Spleen (tissue), 11 donors: Measurements from ENCODE around the gene CCDC54. TPM values are rescaled to one million over a fixed set of nuclear protein-coding genes. Genes with fewer than 3 reads are reported as not detected.

Source experiments
- DNase-seq: peaks from one replicate; pipeline ENCODE4 v3.0.0-alpha.2; 2020
- H3K27ac ChIP-seq, 8 donors: fragments of 200-600 bp; sonication (generic) in 7 of 8; 1 replicate in 4 of 8; 2 replicates in 4 of 8; pipeline versions ENCODE4 v1.5.0 to v1.8.0; 2016 to 2021; ENCODE audit warnings: inconsistent platforms in 4 of 8, mild to moderate bottlenecking in 4 of 8, moderate library complexity in 1 of 8
- H3K27me3 ChIP-seq, 7 donors: fragments of 200-600 bp; sonication (generic) in 6 of 7; replicated peaks in 1 of 7; 1 replicate in 4 of 7; 2 replicates in 3 of 7; pipeline versions ENCODE4 v1.5.0 to v1.8.0; 2016 to 2021; ENCODE audit warnings: inconsistent platforms in 3 of 7, mild to moderate bottlenecking in 1 of 7
- H3K36me3 ChIP-seq, 6 donors: fragments of 200-600 bp; sonication (generic) in 5 of 6; 1 replicate in 4 of 6; 2 replicates in 2 of 6; pipeline versions ENCODE4 v1.5.0 to v1.8.0; 2016 to 2021; ENCODE audit warnings: inconsistent platforms in 2 of 6
- H3K4me1 ChIP-seq, 6 donors: fragments of 200-600 bp; sonication (generic) in 5 of 6; 1 replicate in 3 of 6; 2 replicates in 3 of 6; pipeline versions ENCODE4 v1.5.0 to v1.8.0; 2016 to 2021; ENCODE audit warnings: inconsistent platforms in 3 of 6
- H3K4me3 ChIP-seq, 8 donors: fragments of 200-600 bp; sonication (generic) in 7 of 8; 1 replicate in 4 of 8; 2 replicates in 4 of 8; pipeline versions ENCODE4 v1.5.0 to v1.8.0; 2016 to 2021; ENCODE audit warnings: inconsistent platforms in 4 of 8, mild to moderate bottlenecking in 4 of 8, moderate library complexity in 2 of 8
- H3K9me3 ChIP-seq, 8 donors: fragments of 200-600 bp; sonication (generic) in 7 of 8; 1 replicate in 4 of 8; 2 replicates in 4 of 8; pipeline versions ENCODE4 v1.5.0 to v1.8.0; 2016 to 2021; ENCODE audit warnings: inconsistent platforms in 4 of 8
- POLR2A ChIP-seq, 3 donors: fragments of 450-650 bp; IDR thresholded peaks; one replicate each; pipeline ENCODE4 v1.5.1; 2017; ENCODE audit warnings: antibody characterized with exemption in 3 of 3, mild to moderate bottlenecking in 1 of 3
- POLR2AphosphoS5 ChIP-seq, 3 donors: sonication (generic); formaldehyde crosslinking; IDR thresholded peaks; one replicate each; pipeline ENCODE4 v1.5.1; 2017; ENCODE audit warnings: antibody characterized with exemption in 3 of 3
- WGBS, 5 donors: extraction: QIAGEN DNeasy Blood & Tissue Kit in 3 of 5; methylation state at CpG; one replicate each; pipeline versions ENCODE4 v1.1.5 to v1.1.7; 2013 to 2018; 5-methylcytosine and 5-hydroxymethylcytosine counted together
- intact Hi-C: fragments of 100-400 bp; cut with DNase I; formaldehyde crosslinking; loops from one replicate; pipeline ENCODE4 v1.15.0; 2023; ENCODE audit warnings: low total_unique reads
- polyA plus RNA-seq, 3 donors: library from polyadenylated mRNA; stranded (reverse); fragments of 200-250 nt; gene quantifications; one replicate each; pipeline ENCODE4 v1.2.1, GENCODE V29; 2013
- total RNA-seq, 7 donors: library from RNA; depleted of rRNA in 3 of 7; stranded (reverse); fragments of >200 nt in 3 of 7; fragmentation: NEBNext Ultra II Directional in 4 of 7; extraction: Animal tissue kit (Norgen Biotek cat#: 25700) in 4 of 7; gene quantifications; one replicate each; pipeline versions ENCODE4 v1.1.0 to v1.2.1, GENCODE V29; 2016 to 2021
- TF ChIP-seq, protein P1 (sequence below), 11 experiments: fragments of 200-600 bp in 7 of 11; fragments of 450-650 bp in 4 of 11; sonication (generic) in 4 of 11; IDR thresholded peaks in 8 of 11; conservative IDR thresholded peaks in 3 of 11; 1 replicate in 7 of 11; 2 replicates in 4 of 11; pipeline versions ENCODE4 v1.4.0 to v1.8.0; 2016 to 2021; ENCODE audit warnings: antibody characterized with exemption in 11 of 11, inconsistent platforms in 4 of 11, mild to moderate bottlenecking in 1 of 11
- donor health status: healthy with polysubstance abuse.
- donor health status: DM: no; HTN: no; CAD: no; lungs with moderate emphysema.
- donor health status: DM: no; HTN: no; CAD: no.
- donor health status: Bipolar disorder and iron deficiency.
- donor health status: healthy.
- donor health status: DM: no; HTN: no; CAD: no.
- donor health status: DM: yes; HTN: yes; CAD: no.

CCDC54 gene
- total and polyA plus RNA-seq, 10 donors: not detected

- H3K27me3 ChIP-seq: no peaks in the 10 kb centered on the region
- H3K27ac ChIP-seq: no peak overlapping the region
- no peak overlapping the region for H3K4me3 ChIP-seq
- no peak for DNase-seq
- H3K36me3 ChIP-seq: no peaks in the 10 kb centered on the region
- no peaks in the 10 kb centered on the region for H3K9me3 ChIP-seq
- TF ChIP-seq POLR2AphosphoS5 (IDR thresholded peaks at IDR 0.05) (no peak), POLR2A (IDR thresholded peaks at IDR 0.05) (no peak)
- TF ChIP-seq, protein P1, sequence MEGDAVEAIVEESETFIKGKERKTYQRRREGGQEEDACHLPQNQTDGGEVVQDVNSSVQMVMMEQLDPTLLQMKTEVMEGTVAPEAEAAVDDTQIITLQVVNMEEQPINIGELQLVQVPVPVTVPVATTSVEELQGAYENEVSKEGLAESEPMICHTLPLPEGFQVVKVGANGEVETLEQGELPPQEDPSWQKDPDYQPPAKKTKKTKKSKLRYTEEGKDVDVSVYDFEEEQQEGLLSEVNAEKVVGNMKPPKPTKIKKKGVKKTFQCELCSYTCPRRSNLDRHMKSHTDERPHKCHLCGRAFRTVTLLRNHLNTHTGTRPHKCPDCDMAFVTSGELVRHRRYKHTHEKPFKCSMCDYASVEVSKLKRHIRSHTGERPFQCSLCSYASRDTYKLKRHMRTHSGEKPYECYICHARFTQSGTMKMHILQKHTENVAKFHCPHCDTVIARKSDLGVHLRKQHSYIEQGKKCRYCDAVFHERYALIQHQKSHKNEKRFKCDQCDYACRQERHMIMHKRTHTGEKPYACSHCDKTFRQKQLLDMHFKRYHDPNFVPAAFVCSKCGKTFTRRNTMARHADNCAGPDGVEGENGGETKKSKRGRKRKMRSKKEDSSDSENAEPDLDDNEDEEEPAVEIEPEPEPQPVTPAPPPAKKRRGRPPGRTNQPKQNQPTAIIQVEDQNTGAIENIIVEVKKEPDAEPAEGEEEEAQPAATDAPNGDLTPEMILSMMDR (IDR thresholded peaks at IDR 0.05 in 8 of 11, conservative IDR thresholded peaks at IDR 0.05 in 3 of 11): no peak
- H3K4me1 ChIP-seq: no peaks in the 10 kb centered on the region
- intact Hi-C loops: no loop called here
- 81 to 100% (median 89%) methylated on average over 1 of the region's 1 CpG for WGBS, 5 donors
These were observed 24.1 kb downstream of the CCDC54 start for GRCh38 chr3:107401301-107401700.

DNA sequence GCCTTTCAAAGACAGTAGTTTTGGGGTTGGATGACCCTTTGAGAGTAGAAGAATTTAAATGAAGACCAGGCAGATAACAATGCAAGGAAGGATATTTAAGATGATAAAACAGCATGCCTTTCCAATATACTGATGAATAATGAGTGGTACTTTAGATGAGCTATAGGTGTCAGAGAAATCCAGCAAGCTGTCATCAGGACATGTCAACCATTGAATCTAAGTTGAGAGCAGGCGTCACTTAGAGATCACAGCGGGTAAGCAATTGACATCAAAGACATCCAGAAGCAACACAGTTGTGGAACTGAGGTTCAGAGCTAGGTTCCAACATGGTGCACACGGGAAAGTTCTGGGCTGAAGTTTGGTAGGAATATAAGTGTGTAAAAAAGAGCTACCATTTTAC lies 25.0 kb downstream of the CCDC54 start:
- no peaks in the 10 kb centered on the region for H3K27me3 ChIP-seq
- 90 to 96% (median 92%) methylated on average over 3 of the region's 3 CpGs for WGBS, 5 donors
- no peaks in the 10 kb centered on the region for H3K4me1 ChIP-seq
- TF ChIP-seq, protein P1 (IDR thresholded peaks at IDR 0.05 in 8 of 11, conservative IDR thresholded peaks at IDR 0.05 in 3 of 11): no peak
- TF ChIP-seq POLR2A (IDR thresholded peaks at IDR 0.05): no peak
- no peak for TF ChIP-seq POLR2AphosphoS5 (IDR thresholded peaks at IDR 0.05)
- no peak overlapping the region for H3K27ac ChIP-seq
- no peaks in the 10 kb centered on the region for H3K9me3 ChIP-seq
- no peaks in the 10 kb centered on the region for H3K36me3 ChIP-seq
- intact Hi-C loops: no loop called here
- H3K4me3 ChIP-seq: no peak overlapping the region
- DNase-seq: no peak

DNA sequence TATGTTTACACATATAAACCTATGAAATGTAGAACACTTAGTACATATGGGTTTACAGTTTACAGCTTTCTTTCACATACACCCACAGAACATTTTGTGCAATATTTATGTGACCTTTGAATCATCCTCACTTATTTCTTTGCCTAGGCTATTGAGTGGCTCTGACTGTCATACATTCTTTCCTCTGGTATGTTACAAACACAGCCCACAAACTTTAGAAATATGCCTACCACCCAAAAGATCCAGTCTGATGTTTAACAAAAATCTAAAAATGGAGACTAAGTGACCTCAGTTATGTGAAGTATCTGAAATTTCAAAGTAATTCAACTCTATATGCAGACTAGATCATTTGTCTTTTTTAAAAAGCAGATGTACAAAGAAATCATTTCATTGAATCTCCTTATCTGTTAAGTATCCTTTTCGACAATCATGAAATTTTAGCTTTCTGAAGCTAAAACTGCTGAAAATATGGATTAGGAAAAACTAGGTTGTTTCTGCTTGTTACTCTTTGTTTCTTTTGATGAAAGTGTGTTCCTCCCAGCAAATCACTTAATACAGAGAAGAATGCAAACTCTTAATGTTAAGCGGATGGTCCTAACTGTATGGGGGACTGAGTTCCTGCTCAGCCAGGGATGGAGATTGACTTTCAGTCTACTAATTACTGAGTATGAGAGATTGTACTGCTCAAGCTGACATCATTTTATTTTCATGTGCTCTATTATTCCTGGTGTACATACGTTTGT lies 27.7 kb downstream of the CCDC54 start:
- no peak for DNase-seq
- Histone ChIP-seq H3K4me3 (no peak overlapping the region), H3K4me1 (no peaks in the 10 kb centered on the region), H3K36me3 (no peaks in the 10 kb centered on the region), H3K27ac (no peak overlapping the region), H3K9me3 (peaks cover 0 to 18% (median 14%) of the 10 kb centered on the region in 8 donors), H3K27me3 (no peaks in the 10 kb centered on the region)
- 82 to 88% (median 85%) methylated on average over 3 of the region's 3 CpGs for WGBS, 5 donors
- TF ChIP-seq POLR2A (IDR thresholded peaks at IDR 0.05): no peak
- TF ChIP-seq, protein P1 (IDR thresholded peaks at IDR 0.05 in 8 of 11, conservative IDR thresholded peaks at IDR 0.05 in 3 of 11): no peak
- no peak for TF ChIP-seq POLR2AphosphoS5 (IDR thresholded peaks at IDR 0.05)
- intact Hi-C loops: no loop called here

DNA sequence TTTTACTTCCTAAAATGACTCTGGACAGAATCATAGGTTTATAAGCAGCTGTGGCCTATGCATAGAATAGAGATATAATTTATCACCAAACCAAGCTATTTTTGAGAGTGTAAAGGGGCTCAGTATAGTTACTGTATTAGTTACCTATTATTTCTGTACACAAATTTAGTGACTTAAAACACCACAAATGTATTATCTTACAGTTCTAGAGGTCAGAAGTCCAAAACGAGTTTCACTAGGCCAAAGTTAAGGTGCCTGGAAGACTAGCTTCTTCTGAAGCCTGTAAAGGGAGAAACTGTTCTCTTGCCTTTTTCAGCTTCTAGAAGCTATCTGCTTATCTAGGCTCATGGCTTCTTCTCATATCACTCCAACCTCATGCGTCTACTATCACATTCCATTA lies 30.1 kb downstream of the CCDC54 start:
- WGBS, 5 donors: 47 to 51% (median 49%) methylated on average over 2 of the region's 2 CpGs
- H3K4me1 ChIP-seq: no peaks in the 10 kb centered on the region
- no peak overlapping the region for H3K27ac ChIP-seq
- H3K9me3 ChIP-seq: peaks cover 0 to 30% (median 26%) of the 10 kb centered on the region in 8 donors
- no peak overlapping the region for H3K4me3 ChIP-seq
- H3K36me3 ChIP-seq: no peaks in the 10 kb centered on the region
- TF ChIP-seq, protein P1 (IDR thresholded peaks at IDR 0.05 in 8 of 11, conservative IDR thresholded peaks at IDR 0.05 in 3 of 11): no peak
- no peak for TF ChIP-seq POLR2A (IDR thresholded peaks at IDR 0.05)
- no peak for TF ChIP-seq POLR2AphosphoS5 (IDR thresholded peaks at IDR 0.05)
- no peaks in the 10 kb centered on the region for H3K27me3 ChIP-seq
- intact Hi-C loops: no loop called here
- no peak for DNase-seq
